DOHH2 (cell line): ENCODE measurements around the gene PROB1.

Source experiments
- EZH2phosphoT487 ChIP-seq: fragments of 200-600 bp; sonication (generic); IDR thresholded peaks from 2 replicates; pipeline ENCODE4 v1.6.1; 2017; ENCODE audit warnings: borderline replicate concordance, mild to moderate bottlenecking, antibody characterized with exemption, low read length, moderate library complexity, mixed read lengths
- TF ChIP-seq, protein P1 (sequence below): fragments of 200-600 bp; sonication (generic); IDR thresholded peaks from one replicate; pipeline ENCODE4 v1.5.1; 2014; ENCODE audit warnings: antibody characterized with exemption, mild to moderate bottlenecking, low read depth, low read length; ENCODE audit not compliant: poor library complexity, severe bottlenecking

DNA sequence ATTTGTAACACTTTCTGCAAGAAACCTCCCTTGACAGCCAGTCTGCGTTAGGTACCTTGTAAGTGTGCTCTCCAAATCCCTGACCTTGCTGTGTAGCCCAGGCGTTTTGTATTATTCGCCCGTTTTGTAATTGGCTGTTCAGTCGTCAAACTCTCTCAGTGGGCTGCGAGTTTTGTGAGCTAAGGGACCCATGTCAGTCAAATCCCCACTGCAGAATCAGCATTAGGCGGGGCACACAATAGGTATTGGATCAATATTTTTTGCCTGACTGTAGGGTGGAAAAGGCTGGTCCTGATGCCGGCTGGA is 43.8 kb upstream of the PROB1 start:
- TF ChIP-seq, protein P1, sequence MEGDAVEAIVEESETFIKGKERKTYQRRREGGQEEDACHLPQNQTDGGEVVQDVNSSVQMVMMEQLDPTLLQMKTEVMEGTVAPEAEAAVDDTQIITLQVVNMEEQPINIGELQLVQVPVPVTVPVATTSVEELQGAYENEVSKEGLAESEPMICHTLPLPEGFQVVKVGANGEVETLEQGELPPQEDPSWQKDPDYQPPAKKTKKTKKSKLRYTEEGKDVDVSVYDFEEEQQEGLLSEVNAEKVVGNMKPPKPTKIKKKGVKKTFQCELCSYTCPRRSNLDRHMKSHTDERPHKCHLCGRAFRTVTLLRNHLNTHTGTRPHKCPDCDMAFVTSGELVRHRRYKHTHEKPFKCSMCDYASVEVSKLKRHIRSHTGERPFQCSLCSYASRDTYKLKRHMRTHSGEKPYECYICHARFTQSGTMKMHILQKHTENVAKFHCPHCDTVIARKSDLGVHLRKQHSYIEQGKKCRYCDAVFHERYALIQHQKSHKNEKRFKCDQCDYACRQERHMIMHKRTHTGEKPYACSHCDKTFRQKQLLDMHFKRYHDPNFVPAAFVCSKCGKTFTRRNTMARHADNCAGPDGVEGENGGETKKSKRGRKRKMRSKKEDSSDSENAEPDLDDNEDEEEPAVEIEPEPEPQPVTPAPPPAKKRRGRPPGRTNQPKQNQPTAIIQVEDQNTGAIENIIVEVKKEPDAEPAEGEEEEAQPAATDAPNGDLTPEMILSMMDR, result no peak
- no peak for TF ChIP-seq EZH2phosphoT487
